ENCODE measurements around the gene MIB2.

GRCh38 chr1:1593834-1594601 is 21.3 kb upstream of the MIB2 start:
- TF ChIP-seq EGR1 (IDR thresholded peaks at IDR 0.05; ENCODE audit: borderline replicate concordance in 1 of 2, low read depth in 2 of 2, low read length in 2 of 2) (no peak), CEBPZ (IDR thresholded peaks at IDR 0.05; ENCODE audit: low read depth, low read length) (no peak), SUZ12 (IDR thresholded peaks at IDR 0.05; ENCODE audit: unreplicated experiment) (no peak), SPI1 (IDR thresholded peaks at IDR 0.05; ENCODE audit: borderline replicate concordance, insufficient read depth, low read depth, low read length) (no peak), CHD1 (IDR thresholded peaks at IDR 0.05; ENCODE audit: low read depth, low read length) (no peak), POLR2A (IDR thresholded peaks at IDR 0.05; ENCODE audit: low read depth, low read length) (no peak)
